ENCODE data around the gene SLIT3. TPM values are rescaled to one million over a fixed set of nuclear protein-coding genes. Genes with fewer than 3 reads are reported as not detected.

Gene SLIT3
- total and polyA plus RNA-seq, 9 of the 15 experiments (the other 6 are each of a cell fraction or from before 2014, with no cell fraction given): 0.01 to 0.04 TPM; not detected in 7

DNA sequence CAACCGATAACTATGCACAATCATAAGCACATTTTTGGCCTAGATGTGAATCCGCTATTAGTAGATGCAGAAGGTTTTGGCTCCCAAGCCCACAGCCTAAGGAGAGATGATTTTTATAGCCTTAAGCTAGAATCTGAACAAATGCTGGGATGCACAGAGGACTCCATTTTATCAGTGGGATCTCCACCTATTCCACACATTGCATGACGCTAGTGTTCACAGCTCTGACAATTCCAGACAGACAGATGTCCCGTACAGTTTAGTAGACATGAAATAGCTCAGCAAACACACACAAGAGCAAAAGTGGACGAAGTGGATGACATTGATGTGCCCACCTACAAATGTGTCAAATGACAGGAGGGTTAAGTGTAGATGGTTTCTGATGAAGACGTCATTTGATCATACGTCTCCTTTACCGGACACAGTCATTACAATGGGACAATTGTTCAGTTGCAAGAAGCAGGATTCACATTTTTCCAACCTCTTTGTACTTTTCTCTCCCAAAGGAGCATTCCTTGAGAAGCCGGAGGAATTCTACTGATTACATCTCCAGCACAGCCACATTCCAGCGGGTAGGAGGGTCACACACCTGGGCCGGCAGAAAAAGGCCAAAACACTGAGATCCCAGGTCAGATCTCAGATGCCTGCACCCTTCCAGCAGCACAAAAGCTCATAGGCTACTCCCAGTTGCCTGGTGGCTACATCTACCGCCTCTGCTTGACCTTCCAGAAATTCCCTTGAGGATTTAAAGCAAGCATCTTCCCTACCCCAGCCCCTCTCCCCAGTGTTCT lies 202.4 kb downstream of the SLIT3 start (continued):
- TF ChIP-seq, protein P1, sequence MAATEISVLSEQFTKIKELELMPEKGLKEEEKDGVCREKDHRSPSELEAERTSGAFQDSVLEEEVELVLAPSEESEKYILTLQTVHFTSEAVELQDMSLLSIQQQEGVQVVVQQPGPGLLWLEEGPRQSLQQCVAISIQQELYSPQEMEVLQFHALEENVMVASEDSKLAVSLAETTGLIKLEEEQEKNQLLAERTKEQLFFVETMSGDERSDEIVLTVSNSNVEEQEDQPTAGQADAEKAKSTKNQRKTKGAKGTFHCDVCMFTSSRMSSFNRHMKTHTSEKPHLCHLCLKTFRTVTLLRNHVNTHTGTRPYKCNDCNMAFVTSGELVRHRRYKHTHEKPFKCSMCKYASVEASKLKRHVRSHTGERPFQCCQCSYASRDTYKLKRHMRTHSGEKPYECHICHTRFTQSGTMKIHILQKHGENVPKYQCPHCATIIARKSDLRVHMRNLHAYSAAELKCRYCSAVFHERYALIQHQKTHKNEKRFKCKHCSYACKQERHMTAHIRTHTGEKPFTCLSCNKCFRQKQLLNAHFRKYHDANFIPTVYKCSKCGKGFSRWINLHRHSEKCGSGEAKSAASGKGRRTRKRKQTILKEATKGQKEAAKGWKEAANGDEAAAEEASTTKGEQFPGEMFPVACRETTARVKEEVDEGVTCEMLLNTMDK (IDR thresholded peaks at IDR 0.05; ENCODE audit: borderline replicate concordance, insufficient read depth, low read depth, low read length, poor library complexity, severe bottlenecking): no peak

DNA sequence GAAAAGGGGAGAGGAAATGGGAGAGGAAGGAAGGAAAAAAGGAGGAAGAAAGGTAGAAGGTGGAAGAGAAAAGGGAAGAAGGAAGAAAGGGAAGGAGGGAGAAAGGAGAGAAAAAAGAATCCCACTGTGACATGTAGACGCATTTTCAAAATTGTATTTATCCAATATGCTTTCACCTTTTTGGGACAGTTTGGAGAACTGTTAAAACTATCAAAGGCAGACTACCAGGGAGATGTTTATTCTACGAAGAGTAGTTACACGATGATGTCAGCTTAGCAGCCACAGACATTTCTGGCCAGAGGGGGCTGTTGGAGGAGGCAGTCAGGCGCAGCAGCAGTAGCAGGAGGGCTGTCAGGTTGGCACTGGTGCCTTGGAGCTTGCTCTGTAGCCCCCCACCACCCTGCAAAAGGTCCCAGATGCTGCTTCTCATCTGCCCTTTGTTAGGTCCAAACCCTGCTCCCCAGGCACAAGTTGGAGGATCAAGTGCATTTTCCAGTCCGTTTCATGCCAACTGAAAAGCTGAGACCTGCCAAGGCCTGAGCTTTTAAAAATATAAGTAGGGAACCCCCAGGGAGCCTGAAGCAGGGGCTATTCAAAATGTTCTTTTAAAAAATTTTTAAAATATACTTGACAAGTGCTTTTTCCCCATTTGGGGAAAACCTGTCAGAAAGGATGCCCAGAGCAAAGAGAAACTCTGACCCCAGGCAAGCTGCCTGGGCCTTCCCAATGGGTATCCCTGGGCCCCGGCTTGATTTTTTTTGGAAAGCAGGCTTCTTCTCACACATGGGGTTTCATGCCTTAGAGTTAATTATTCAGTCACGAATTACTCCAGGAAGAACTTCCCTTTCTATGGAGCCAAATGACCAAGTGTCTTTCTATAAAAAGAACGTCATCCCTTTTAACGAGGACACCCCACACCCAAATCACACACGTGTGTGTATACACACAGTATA lies 203.3 kb downstream of the SLIT3 start:
- ChIA-PET CTCF (ENCODE audit: low intra/inter-chr PET ratio) (no interaction called here), POLR2A (interaction anchor here (1.5 kb wide), 1 partner anchor 11 kb away, joined by 4 read pairs; no protein-coding TSS in a partner anchor)
- FAIRE-seq: no peak
- no peak overlapping the region for H3K4me2 ChIP-seq (ENCODE audit: insufficient read depth, low read length)
- no peaks in the 10 kb centered on the region for H3K9me1 ChIP-seq (ENCODE audit: control insufficient read depth, insufficient read depth, low read length)
- in situ Hi-C loops (cut with MboI): no loop called here
- ATAC-seq: no peak
- H3K27me3 ChIP-seq (ENCODE audit: control insufficient read depth in 2 of 2, insufficient read depth in 2 of 2, low read length in 2 of 2): peaks cover 0 to 6% of the 10 kb centered on the region in 2 experiments; a peak in 1 of 5 replicates
- H3K9me3 ChIP-seq (replicated peaks; ENCODE audit: control insufficient read depth, insufficient read depth, low read depth, low read length): no peaks in the 10 kb centered on the region
- no peak overlapping the region for H2AFZ ChIP-seq (ENCODE audit: low read depth, low read length)
- H3K9ac ChIP-seq (ENCODE audit: insufficient read depth in 1 of 2, low read depth in 2 of 2, low read length in 2 of 2): no peak overlapping the region
- H3K27ac ChIP-seq (ENCODE audit: extremely low read depth, low read depth, low read length): no peak overlapping the region
- no peaks in the 10 kb centered on the region for H3K4me1 ChIP-seq (replicated peaks in 1 of 2; ENCODE audit: control insufficient read depth in 2 of 2, insufficient read depth in 2 of 2, low read length in 2 of 2)
- BruUV-seq (replicated peaks): no TSS peak
- no peaks in the 10 kb centered on the region for H3K36me3 ChIP-seq (ENCODE audit: control insufficient read depth, insufficient read depth, low read length)
- no peak for DNase-seq (ENCODE audit: extremely low read depth in 1 of 4, low spot score in 3 of 4)
- WGBS (ENCODE audit: insufficient coverage, low coverage, missing lambda C conversion rate): 0% methylated on average over 9 of the region's 10 CpGs
- H3K4me3 ChIP-seq: no peak overlapping the region
- intact Hi-C loops (cut with micrococcal nuclease): no loop called here
- no peaks in the 10 kb centered on the region for H3K79me2 ChIP-seq (ENCODE audit: control insufficient read depth, insufficient read depth, low read length)
- 0 out of 2 replicates have a peak, but pooled peaks cover 4% of the 10 kb centered on the region for H4K20me1 ChIP-seq (replicated peaks; ENCODE audit: control insufficient read depth, insufficient read depth, low read length)
- no peak for TF ChIP-seq CBFA2T2 (conservative IDR thresholded peaks at IDR 0.05)
- TF ChIP-seq, protein P2, sequence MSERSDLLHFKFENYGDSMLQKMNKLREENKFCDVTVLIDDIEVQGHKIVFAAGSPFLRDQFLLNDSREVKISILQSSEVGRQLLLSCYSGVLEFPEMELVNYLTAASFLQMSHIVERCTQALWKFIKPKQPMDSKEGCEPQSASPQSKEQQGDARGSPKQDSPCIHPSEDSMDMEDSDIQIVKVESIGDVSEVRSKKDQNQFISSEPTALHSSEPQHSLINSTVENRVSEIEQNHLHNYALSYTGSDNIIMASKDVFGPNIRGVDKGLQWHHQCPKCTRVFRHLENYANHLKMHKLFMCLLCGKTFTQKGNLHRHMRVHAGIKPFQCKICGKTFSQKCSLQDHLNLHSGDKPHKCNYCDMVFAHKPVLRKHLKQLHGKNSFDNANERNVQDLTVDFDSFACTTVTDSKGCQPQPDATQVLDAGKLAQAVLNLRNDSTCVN (CRISPR knock-in tag; IDR thresholded peaks at IDR 0.05): no peak
- TF ChIP-seq, protein P1 (IDR thresholded peaks at IDR 0.05; ENCODE audit: borderline replicate concordance, insufficient read depth, low read depth, low read length, poor library complexity, severe bottlenecking): no peak
- no peak for TF ChIP-seq HMGN3 (IDR thresholded peaks at IDR 0.05; ENCODE audit: borderline replicate concordance, extremely low read depth, insufficient read length, low read depth, low read length)
- TF ChIP-seq ZNF780A (CRISPR knock-in tag; IDR thresholded peaks at IDR 0.05): no peak
- TF ChIP-seq, protein P3, sequence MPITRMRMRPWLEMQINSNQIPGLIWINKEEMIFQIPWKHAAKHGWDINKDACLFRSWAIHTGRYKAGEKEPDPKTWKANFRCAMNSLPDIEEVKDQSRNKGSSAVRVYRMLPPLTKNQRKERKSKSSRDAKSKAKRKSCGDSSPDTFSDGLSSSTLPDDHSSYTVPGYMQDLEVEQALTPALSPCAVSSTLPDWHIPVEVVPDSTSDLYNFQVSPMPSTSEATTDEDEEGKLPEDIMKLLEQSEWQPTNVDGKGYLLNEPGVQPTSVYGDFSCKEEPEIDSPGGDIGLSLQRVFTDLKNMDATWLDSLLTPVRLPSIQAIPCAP (CRISPR knock-in tag; IDR thresholded peaks at IDR 0.05; ENCODE audit: borderline replicate concordance): no peak
- no peak for TF ChIP-seq DNMT1 (IDR thresholded peaks at IDR 0.05)
- TF ChIP-seq MEIS2 (IDR thresholded peaks at IDR 0.05; ENCODE audit: partially characterized antibody): no peak
- TF ChIP-seq FOXP1 (CRISPR knock-in tag; IDR thresholded peaks at IDR 0.05): no peak
- TF ChIP-seq U2AF1 (optimal IDR thresholded peaks at IDR 0.05; ENCODE audit: low read depth, low read length): no peak
